ENCODE results near the gene DEPDC7.
"Not testable (repeated sequence)": the region's sequence is repeated elsewhere in the genome, so short reads cannot be mapped to it uniquely, and the experiment has no call there.

The DEPDC7 gene

DNA sequence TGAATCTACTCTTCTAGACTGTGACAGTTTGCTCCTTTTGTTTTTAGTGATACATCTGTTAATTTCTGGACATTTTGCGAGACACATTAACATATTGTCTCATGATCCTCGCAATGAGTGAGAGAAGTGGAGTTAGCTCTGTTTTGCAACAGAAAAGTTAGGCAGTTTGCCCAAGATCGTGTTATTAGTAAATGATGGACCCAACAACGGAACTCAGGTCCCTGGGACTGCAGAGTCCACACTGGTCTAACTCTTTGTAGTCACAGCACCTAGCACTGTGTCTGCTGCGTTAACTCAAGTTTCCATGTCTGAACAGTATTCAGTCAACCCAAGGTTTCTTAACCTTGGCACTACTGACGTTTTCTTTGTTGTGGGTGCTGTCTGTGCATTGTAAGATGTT, 3.2 kb downstream of the DEPDC7 start:
- no peak overlapping the region for H3K27ac ChIP-seq (ENCODE audit: low read depth, low read length)
- H3K4me3 ChIP-seq (ENCODE audit: low read depth in 1 of 5, low read length in 5 of 5) = no peak overlapping the region
- H3K9ac ChIP-seq (ENCODE audit: low read length in 5 of 5) = no peak overlapping the region
- H3K9me3 ChIP-seq (ENCODE audit: control insufficient read depth in 5 of 5, low read length in 5 of 5) = no peaks in the 10 kb centered on the region
- H3K4me1 ChIP-seq (ENCODE audit: control insufficient read depth in 5 of 5, insufficient read depth in 5 of 5, low read length in 5 of 5) = peaks cover 0 to 12% (median 11%) of the 10 kb centered on the region in 5 donors
- H3K36me3 ChIP-seq (ENCODE audit: control insufficient read depth in 5 of 5, insufficient read depth in 5 of 5, low read length in 5 of 5) = no peaks in the 10 kb centered on the region
- peaks cover 0 to 4% (median 0%) of the 10 kb centered on the region in 5 donors for H3K27me3 ChIP-seq (ENCODE audit: control insufficient read depth in 5 of 5, insufficient read depth in 4 of 5, low read length in 5 of 5)

DNA sequence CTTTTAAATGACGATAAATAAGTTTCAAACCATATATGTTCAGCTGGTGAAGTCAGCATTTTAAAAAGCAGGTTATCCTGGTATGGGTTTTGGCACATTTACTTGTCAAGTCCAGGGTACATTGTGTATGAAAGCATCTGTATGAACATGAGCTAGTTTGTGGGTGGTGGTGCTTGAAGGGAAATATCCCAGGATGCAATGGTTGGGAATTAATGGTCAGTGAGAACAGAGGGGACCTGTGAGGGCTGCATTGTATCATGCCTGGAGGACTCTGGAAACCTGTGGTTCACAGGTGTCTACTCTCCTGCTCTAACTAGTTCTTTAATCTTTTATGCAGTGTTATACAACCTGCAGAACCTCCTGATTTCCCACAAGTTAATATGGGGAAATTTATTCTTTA, 5.8 kb downstream of the DEPDC7 start:
- H3K4me3 ChIP-seq (ENCODE audit: low read depth in 1 of 5, low read length in 5 of 5) = no peak overlapping the region
- H3K9me3 ChIP-seq (ENCODE audit: control insufficient read depth in 5 of 5, low read length in 5 of 5) = no peaks in the 10 kb centered on the region
- no peak overlapping the region for H3K27ac ChIP-seq (ENCODE audit: low read depth, low read length)
- H3K4me1 ChIP-seq (ENCODE audit: control insufficient read depth in 5 of 5, insufficient read depth in 5 of 5, low read length in 5 of 5) = peaks cover 0 to 3% (median under 1%) of the 10 kb centered on the region in 5 donors
- no peak overlapping the region for H3K9ac ChIP-seq (ENCODE audit: low read length in 5 of 5)
- H3K27me3 ChIP-seq (ENCODE audit: control insufficient read depth in 5 of 5, insufficient read depth in 4 of 5, low read length in 5 of 5) = peaks cover 0 to 4% (median 0%) of the 10 kb centered on the region in 5 donors
- no peaks in the 10 kb centered on the region for H3K36me3 ChIP-seq (ENCODE audit: control insufficient read depth in 5 of 5, insufficient read depth in 5 of 5, low read length in 5 of 5)

GRCh38 chr11:33021937-33022336, 6.3 kb downstream of the DEPDC7 start:
- Histone ChIP-seq H3K27me3 (ENCODE audit: control insufficient read depth in 5 of 5, insufficient read depth in 4 of 5, low read length in 5 of 5) (peaks cover 0 to 4% (median 0%) of the 10 kb centered on the region in 5 donors), H3K4me3 (ENCODE audit: low read depth in 1 of 5, low read length in 5 of 5) (no peak overlapping the region), H3K27ac (ENCODE audit: low read depth, low read length) (no peak overlapping the region), H3K9ac (ENCODE audit: low read length in 5 of 5) (no peak overlapping the region), H3K9me3 (ENCODE audit: control insufficient read depth in 5 of 5, low read length in 5 of 5) (no peaks in the 10 kb centered on the region), H3K4me1 (ENCODE audit: control insufficient read depth in 5 of 5, insufficient read depth in 5 of 5, low read length in 5 of 5) (no peaks in the 10 kb centered on the region), H3K36me3 (ENCODE audit: control insufficient read depth in 5 of 5, insufficient read depth in 5 of 5, low read length in 5 of 5) (no peaks in the 10 kb centered on the region)

DNA sequence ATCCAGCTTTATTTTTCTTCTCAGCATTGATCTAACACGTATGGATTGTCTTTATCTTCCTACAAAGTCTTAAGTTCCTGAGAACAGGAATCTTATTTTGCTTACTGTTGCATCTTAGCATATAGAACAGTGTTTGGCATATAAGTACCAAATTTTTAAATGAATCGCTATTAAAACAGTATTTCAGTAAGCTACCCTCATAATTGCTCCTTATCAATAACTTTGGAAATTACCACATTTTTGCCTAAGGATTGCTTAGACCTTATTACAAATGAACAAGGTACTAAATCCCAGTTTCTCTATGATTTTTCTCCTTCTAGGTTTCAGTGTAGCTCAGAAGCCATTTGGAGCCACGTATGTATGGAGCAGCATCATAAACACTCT, 9.7 kb downstream of the DEPDC7 start:
- no peaks in the 10 kb centered on the region for H3K4me1 ChIP-seq (ENCODE audit: control insufficient read depth in 5 of 5, insufficient read depth in 5 of 5, low read length in 5 of 5)
- H3K9ac ChIP-seq (ENCODE audit: low read length in 5 of 5) = no peak overlapping the region
- H3K9me3 ChIP-seq (ENCODE audit: control insufficient read depth in 5 of 5, low read length in 5 of 5) = no peaks in the 10 kb centered on the region
- H3K36me3 ChIP-seq (ENCODE audit: control insufficient read depth in 5 of 5, insufficient read depth in 5 of 5, low read length in 5 of 5) = no peaks in the 10 kb centered on the region
- no peaks in the 10 kb centered on the region for H3K27me3 ChIP-seq (ENCODE audit: control insufficient read depth in 5 of 5, insufficient read depth in 4 of 5, low read length in 5 of 5)
- H3K4me3 ChIP-seq (ENCODE audit: low read depth in 1 of 5, low read length in 5 of 5) = no peak overlapping the region
- H3K27ac ChIP-seq (ENCODE audit: low read depth, low read length) = no peak overlapping the region

- H3K27me3 ChIP-seq (ENCODE audit: control insufficient read depth in 5 of 5, insufficient read depth in 4 of 5, low read length in 5 of 5) = no peaks in the 10 kb centered on the region
- H3K9me3 ChIP-seq (ENCODE audit: control insufficient read depth in 5 of 5, low read length in 5 of 5) = no peaks in the 10 kb centered on the region
- H3K4me3 ChIP-seq (ENCODE audit: low read depth in 1 of 5, low read length in 5 of 5) = no peak overlapping the region
- H3K36me3 ChIP-seq (ENCODE audit: control insufficient read depth in 5 of 5, insufficient read depth in 5 of 5, low read length in 5 of 5) = no peaks in the 10 kb centered on the region
- no peak overlapping the region for H3K9ac ChIP-seq (ENCODE audit: low read length in 5 of 5)
- H3K27ac ChIP-seq (ENCODE audit: low read depth, low read length) = no peak overlapping the region
- H3K4me1 ChIP-seq (ENCODE audit: control insufficient read depth in 5 of 5, insufficient read depth in 5 of 5, low read length in 5 of 5) = no peaks in the 10 kb centered on the region
Measured at GRCh38 chr11:33027233-33027632, 11.6 kb downstream of the DEPDC7 start.

- H3K4me1 ChIP-seq (ENCODE audit: control insufficient read depth in 5 of 5, insufficient read depth in 5 of 5, low read length in 5 of 5) = no peaks in the 10 kb centered on the region
- H3K9me3 ChIP-seq (ENCODE audit: control insufficient read depth in 5 of 5, low read length in 5 of 5) = no peaks in the 10 kb centered on the region
- no peaks in the 10 kb centered on the region for H3K27me3 ChIP-seq (ENCODE audit: control insufficient read depth in 5 of 5, insufficient read depth in 4 of 5, low read length in 5 of 5)
- H3K27ac ChIP-seq (ENCODE audit: low read depth, low read length) = no peak overlapping the region
- no peak overlapping the region for H3K9ac ChIP-seq (ENCODE audit: low read length in 5 of 5)
- no peak overlapping the region for H3K4me3 ChIP-seq (ENCODE audit: low read depth in 1 of 5, low read length in 5 of 5)
- H3K36me3 ChIP-seq (ENCODE audit: control insufficient read depth in 5 of 5, insufficient read depth in 5 of 5, low read length in 5 of 5) = no peaks in the 10 kb centered on the region
Measured at GRCh38 chr11:33027846-33028536, 12.3 kb downstream of the DEPDC7 start.

DNA sequence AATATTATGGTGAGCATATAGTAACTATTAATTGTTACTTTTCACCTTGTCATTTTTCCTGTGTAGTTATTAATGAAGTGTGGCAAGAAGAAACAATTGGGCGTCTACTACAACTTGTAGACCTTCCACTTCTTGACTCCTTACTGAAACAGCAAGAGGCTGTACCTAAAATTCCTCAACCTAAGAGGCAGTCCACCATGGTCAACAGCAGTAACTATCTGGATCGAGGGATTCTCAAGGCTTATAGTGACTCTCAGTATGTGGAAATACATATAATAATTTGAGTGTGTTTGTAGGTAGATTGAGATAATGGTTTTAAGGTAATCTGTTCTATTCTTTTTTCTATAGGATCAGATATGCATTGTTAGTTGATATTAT, 12.8 kb downstream of the DEPDC7 start:
- no peaks in the 10 kb centered on the region for H3K4me1 ChIP-seq (ENCODE audit: control insufficient read depth in 5 of 5, insufficient read depth in 5 of 5, low read length in 5 of 5)
- no peak overlapping the region for H3K4me3 ChIP-seq (ENCODE audit: low read depth in 1 of 5, low read length in 5 of 5)

GRCh38 chr11:33029218-33029617, 13.5 kb downstream of the DEPDC7 start:
- not testable (repeated sequence) for H3K9me3 ChIP-seq (ENCODE audit: control insufficient read depth in 5 of 5, low read length in 5 of 5); H3K4me3 ChIP-seq (ENCODE audit: low read depth in 1 of 5, low read length in 5 of 5); H3K36me3 ChIP-seq (ENCODE audit: control insufficient read depth in 5 of 5, insufficient read depth in 5 of 5, low read length in 5 of 5); H3K27me3 ChIP-seq (ENCODE audit: control insufficient read depth in 5 of 5, insufficient read depth in 4 of 5, low read length in 5 of 5); H3K9ac ChIP-seq (ENCODE audit: low read length in 5 of 5); H3K27ac ChIP-seq (ENCODE audit: low read depth, low read length); H3K4me1 ChIP-seq (ENCODE audit: control insufficient read depth in 5 of 5, insufficient read depth in 5 of 5, low read length in 5 of 5)

More for the DNA sequence above, 12.8 kb downstream of the DEPDC7 start:
- Histone ChIP-seq H3K9ac (ENCODE audit: low read length in 5 of 5) (no peak overlapping the region), H3K27me3 (ENCODE audit: control insufficient read depth in 5 of 5, insufficient read depth in 4 of 5, low read length in 5 of 5) (no peaks in the 10 kb centered on the region), H3K36me3 (ENCODE audit: control insufficient read depth in 5 of 5, insufficient read depth in 5 of 5, low read length in 5 of 5) (no peaks in the 10 kb centered on the region), H3K27ac (ENCODE audit: low read depth, low read length) (no peak overlapping the region), H3K9me3 (ENCODE audit: control insufficient read depth in 5 of 5, low read length in 5 of 5) (no peaks in the 10 kb centered on the region)

- Histone ChIP-seq H3K4me1 (ENCODE audit: control insufficient read depth in 5 of 5, insufficient read depth in 5 of 5, low read length in 5 of 5) (peaks cover 0 to 1% (median 0%) of the 10 kb centered on the region in 5 donors), H3K9ac (ENCODE audit: low read length in 5 of 5) (no peak overlapping the region), H3K36me3 (ENCODE audit: control insufficient read depth in 5 of 5, insufficient read depth in 5 of 5, low read length in 5 of 5) (no peaks in the 10 kb centered on the region), H3K27ac (ENCODE audit: low read depth, low read length) (no peak overlapping the region), H3K27me3 (ENCODE audit: control insufficient read depth in 5 of 5, insufficient read depth in 4 of 5, low read length in 5 of 5) (no peaks in the 10 kb centered on the region), H3K9me3 (ENCODE audit: control insufficient read depth in 5 of 5, low read length in 5 of 5) (no peaks in the 10 kb centered on the region), H3K4me3 (ENCODE audit: low read depth in 1 of 5, low read length in 5 of 5) (no peak overlapping the region)
Measured at GRCh38 chr11:33033493-33033892, 17.8 kb downstream of the DEPDC7 start.

- no peak overlapping the region for H3K27ac ChIP-seq (ENCODE audit: low read depth, low read length)
- H3K36me3 ChIP-seq (ENCODE audit: control insufficient read depth in 5 of 5, insufficient read depth in 5 of 5, low read length in 5 of 5) = no peaks in the 10 kb centered on the region
- H3K4me1 ChIP-seq (ENCODE audit: control insufficient read depth in 5 of 5, insufficient read depth in 5 of 5, low read length in 5 of 5) = peaks cover 0 to 4% (median 2%) of the 10 kb centered on the region in 5 donors
- no peak overlapping the region for H3K4me3 ChIP-seq (ENCODE audit: low read depth in 1 of 5, low read length in 5 of 5)
- H3K27me3 ChIP-seq (ENCODE audit: control insufficient read depth in 5 of 5, insufficient read depth in 4 of 5, low read length in 5 of 5) = no peaks in the 10 kb centered on the region
- H3K9me3 ChIP-seq (ENCODE audit: control insufficient read depth in 5 of 5, low read length in 5 of 5) = no peaks in the 10 kb centered on the region
- H3K9ac ChIP-seq (ENCODE audit: low read length in 5 of 5) = no peak overlapping the region
Measured at GRCh38 chr11:33035011-33035410, 19.3 kb downstream of the DEPDC7 start.

Measured in subcutaneous abdominal adipose tissue (tissue), 5 donors.